ENCODE results near the gene ARHGAP8. TPM values are rescaled to one million over a fixed set of nuclear protein-coding genes. Genes with fewer than 3 reads are reported as not detected.
"Not testable (repeated sequence)": the region's sequence is repeated elsewhere in the genome, so short reads cannot be mapped to it uniquely, and the experiment has no call there.

Gene ARHGAP8
- polyA plus RNA-seq, 3 donors: 1.1 to 5.2 (median 1.7) TPM

- H3K27ac ChIP-seq (ENCODE audit: low read depth, low read length): no peak overlapping the region
- 75 to 86% (median 79%) methylated on average over 7 of the region's 7 CpGs for WGBS, 3 donors
These were observed 34.2 kb downstream of the ARHGAP8 start for GRCh38 chr22:44786610-44787009.

- whole genome bisulfite sequencing, 3 donors: 75 to 87% (median 77%) methylated on average over 3 of the region's 3 CpGs
- H3K27ac ChIP-seq (ENCODE audit: low read depth, low read length): no peak overlapping the region
These were observed 35.5 kb downstream of the ARHGAP8 start for GRCh38 chr22:44787832-44788231.

GRCh38 chr22:44793106-44793505 is 40.7 kb downstream of the ARHGAP8 start:
- WGBS, 3 donors: 81 to 83% (median 82%) methylated on average over 10 of the region's 10 CpGs
- H3K27ac ChIP-seq (ENCODE audit: low read depth, low read length): no peak overlapping the region

- no peak overlapping the region for H3K27ac ChIP-seq (ENCODE audit: low read depth, low read length)
- WGBS, 3 donors: 82 to 84% (median 84%) methylated on average over 24 of the region's 24 CpGs
These were observed 41.3 kb downstream of the ARHGAP8 start for GRCh38 chr22:44793506-44794172.

GRCh38 chr22:44795701-44796630 is 43.6 kb downstream of the ARHGAP8 start:
- WGBS, 3 donors: 61 to 78% (median 71%) methylated on average over 18 of the region's 18 CpGs
- no peak overlapping the region for H3K27ac ChIP-seq (ENCODE audit: low read depth, low read length)

- no peak overlapping the region for H3K27ac ChIP-seq (ENCODE audit: low read depth, low read length)
- WGBS, 3 donors: 60 to 83% (median 68%) methylated on average over 9 of the region's 9 CpGs
These were observed 44.9 kb downstream of the ARHGAP8 start for GRCh38 chr22:44797181-44797725.

GRCh38 chr22:44799077-44799945 is 46.9 kb downstream of the ARHGAP8 start:
- no peak overlapping the region for H3K27ac ChIP-seq (ENCODE audit: low read depth, low read length)
- 79 to 92% (median 85%) methylated on average over 16 of the region's 16 CpGs for WGBS, 3 donors

- WGBS, 3 donors: 47 to 56% (median 47%) methylated on average over 9 to 14 of the region's 17 CpGs
- not testable (repeated sequence) for H3K27ac ChIP-seq (ENCODE audit: low read depth, low read length)
These were observed 47.7 kb downstream of the ARHGAP8 start for GRCh38 chr22:44799946-44800634.

- no peak overlapping the region for H3K27ac ChIP-seq (ENCODE audit: low read depth, low read length)
- WGBS, 3 donors: 56 to 72% (median 72%) methylated on average over 11 of the region's 11 CpGs
These were observed 49.1 kb downstream of the ARHGAP8 start for GRCh38 chr22:44801476-44801875.

GRCh38 chr22:44802071-44802700 is 49.8 kb downstream of the ARHGAP8 start:
- 82 to 87% (median 83%) methylated on average over 14 of the region's 14 CpGs for WGBS, 3 donors
- H3K27ac ChIP-seq (ENCODE audit: low read depth, low read length): no peak overlapping the region

- no peak overlapping the region for H3K27ac ChIP-seq (ENCODE audit: low read depth, low read length)
- 68 to 84% (median 80%) methylated on average over 6 of the region's 6 CpGs for WGBS, 3 donors
These were observed 50.6 kb downstream of the ARHGAP8 start for GRCh38 chr22:44802956-44803355.

GRCh38 chr22:44804327-44804726 is 52.0 kb downstream of the ARHGAP8 start:
- WGBS, 3 donors: 83 to 85% (median 84%) methylated on average over 7 of the region's 7 CpGs
- H3K27ac ChIP-seq (ENCODE audit: low read depth, low read length): no peak overlapping the region

- H3K27ac ChIP-seq (ENCODE audit: low read depth, low read length): no peak overlapping the region
- 84 to 90% (median 87%) methylated on average over 9 of the region's 9 CpGs for WGBS, 3 donors
These were observed 53.3 kb downstream of the ARHGAP8 start for GRCh38 chr22:44805711-44806110.

GRCh38 chr22:44807232-44807631 is 54.9 kb downstream of the ARHGAP8 start:
- WGBS, 3 donors: 79 to 88% (median 81%) methylated on average over 7 of the region's 7 CpGs
- H3K27ac ChIP-seq (ENCODE audit: low read depth, low read length): no peak overlapping the region

- WGBS, 3 donors: 56 to 80% (median 56%) methylated on average over 20 to 21 of the region's 21 CpGs
These were observed 55.7 kb downstream of the ARHGAP8 start for GRCh38 chr22:44807915-44808690.

GRCh38 chr22:44809456-44809855 is 57.1 kb downstream of the ARHGAP8 start:
- H3K27ac ChIP-seq (ENCODE audit: low read depth, low read length): no peak overlapping the region
- 77 to 89% (median 80%) methylated on average over 11 of the region's 11 CpGs for WGBS, 3 donors

More at GRCh38 chr22:44807915-44808690, 55.7 kb downstream of the ARHGAP8 start:
- no peak overlapping the region for H3K27ac ChIP-seq (ENCODE audit: low read depth, low read length)

GRCh38 chr22:44811141-44811540 is 58.8 kb downstream of the ARHGAP8 start:
- no peak overlapping the region for H3K27ac ChIP-seq (ENCODE audit: low read depth, low read length)
- 85 to 94% (median 87%) methylated on average over 13 of the region's 13 CpGs for WGBS, 3 donors
